ENCODE results near the gene FXR2. TPM values are rescaled to one million over a fixed set of nuclear protein-coding genes. Genes with fewer than 3 reads are reported as not detected.
A peak's percentile ranks its signal among the peaks of the same experiment; 100 is the strongest.

The FXR2 gene
- total and polyA plus RNA-seq, 9 of the 15 experiments (the other 6 are each of a cell fraction or from before 2014, with no cell fraction given), result 2.0 to 49.3 (median 24.5) TPM

DNA sequence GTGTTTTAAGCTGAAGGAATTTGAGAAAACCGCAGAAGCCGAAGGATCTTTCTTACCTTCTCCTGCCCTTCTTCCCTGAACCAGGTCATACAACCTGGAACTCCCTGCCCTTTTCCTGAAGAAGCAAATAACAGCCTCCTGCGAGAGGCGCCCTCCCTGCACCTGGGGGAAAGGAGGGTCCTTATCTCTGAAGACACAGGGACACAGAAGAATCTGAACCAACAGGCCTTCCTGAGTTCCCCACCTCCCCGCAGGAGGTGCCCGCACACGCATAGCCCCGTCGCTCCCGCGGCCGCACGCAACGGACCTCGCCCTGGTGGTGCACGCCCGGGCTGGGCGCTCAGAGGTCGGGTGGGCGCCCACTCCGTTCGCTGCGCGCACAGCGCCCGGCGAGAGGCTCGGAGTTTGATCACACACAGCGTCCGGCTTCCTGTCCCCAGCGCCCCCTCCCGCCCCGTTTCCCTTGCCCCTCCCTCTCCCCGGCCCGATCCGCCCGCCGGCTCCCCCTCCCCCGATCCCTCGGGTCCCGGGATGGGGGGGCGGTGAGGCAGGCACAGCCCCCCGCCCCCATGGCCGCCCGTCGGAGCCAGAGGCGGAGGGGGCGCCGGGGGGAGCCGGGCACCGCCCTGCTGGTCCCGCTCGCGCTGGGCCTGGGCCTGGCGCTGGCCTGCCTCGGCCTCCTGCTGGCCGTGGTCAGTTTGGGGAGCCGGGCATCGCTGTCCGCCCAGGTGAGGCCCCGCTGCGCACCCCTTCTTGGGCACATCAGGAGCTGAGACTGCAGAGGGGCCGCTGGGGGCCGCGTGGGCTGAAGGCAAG lies 65.9 kb downstream of the FXR2 start, which contains the start of gene TNFSF12 (continued):
- TF ChIP-seq ETV6 (IDR thresholded peaks at IDR 0.05; ENCODE audit: borderline replicate concordance in 1 of 2, low read depth in 2 of 2, low read length in 1 of 2), result no peak
- no peak for TF ChIP-seq ETV6 (CRISPR knock-in tag; IDR thresholded peaks at IDR 0.05; ENCODE audit: borderline replicate concordance)
- TF ChIP-seq, protein P1, sequence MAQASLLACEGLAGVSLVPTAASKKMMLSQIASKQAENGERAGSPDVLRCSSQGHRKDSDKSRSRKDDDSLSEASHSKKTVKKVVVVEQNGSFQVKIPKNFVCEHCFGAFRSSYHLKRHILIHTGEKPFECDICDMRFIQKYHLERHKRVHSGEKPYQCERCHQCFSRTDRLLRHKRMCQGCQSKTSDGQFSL (CRISPR knock-in tag; IDR thresholded peaks at IDR 0.05), result no peak
- TF ChIP-seq, protein P1 (tag; IDR thresholded peaks at IDR 0.05), result no peak
- no peak for TF ChIP-seq RBM17 (IDR thresholded peaks at IDR 0.05; ENCODE audit: borderline replicate concordance, low read depth, low read length)
- peak; percentile 55 for TF ChIP-seq HNRNPLL (IDR thresholded peaks at IDR 0.05; ENCODE audit: low read depth, low read length, poor library complexity, severe bottlenecking)
- no peak for TF ChIP-seq HDAC6 (IDR thresholded peaks at IDR 0.05; ENCODE audit: low read depth, low read length)
- TF ChIP-seq ZNF79 (CRISPR knock-in tag; IDR thresholded peaks at IDR 0.05; ENCODE audit: low read depth), result no peak
- TF ChIP-seq HES1 (IDR thresholded peaks at IDR 0.05; ENCODE audit: low read depth), result no peak
- TF ChIP-seq, protein P2, sequence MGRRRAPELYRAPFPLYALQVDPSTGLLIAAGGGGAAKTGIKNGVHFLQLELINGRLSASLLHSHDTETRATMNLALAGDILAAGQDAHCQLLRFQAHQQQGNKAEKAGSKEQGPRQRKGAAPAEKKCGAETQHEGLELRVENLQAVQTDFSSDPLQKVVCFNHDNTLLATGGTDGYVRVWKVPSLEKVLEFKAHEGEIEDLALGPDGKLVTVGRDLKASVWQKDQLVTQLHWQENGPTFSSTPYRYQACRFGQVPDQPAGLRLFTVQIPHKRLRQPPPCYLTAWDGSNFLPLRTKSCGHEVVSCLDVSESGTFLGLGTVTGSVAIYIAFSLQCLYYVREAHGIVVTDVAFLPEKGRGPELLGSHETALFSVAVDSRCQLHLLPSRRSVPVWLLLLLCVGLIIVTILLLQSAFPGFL (CRISPR knock-in tag; IDR thresholded peaks at IDR 0.05), result no peak
- no peak for TF ChIP-seq ZC3H4 (CRISPR knock-in tag; IDR thresholded peaks at IDR 0.05; ENCODE audit: borderline replicate concordance)
- no peak for TF ChIP-seq ASH1L (IDR thresholded peaks at IDR 0.05; ENCODE audit: borderline replicate concordance, low read depth, partially characterized antibody)
- TF ChIP-seq RBBP5 (IDR thresholded peaks at IDR 0.05; ENCODE audit: borderline replicate concordance, insufficient read depth, low read length, poor library complexity, severe bottlenecking), result no peak
- no peak for TF ChIP-seq ZNF668 (CRISPR knock-in tag; IDR thresholded peaks at IDR 0.05)
- no peak for TF ChIP-seq FOXJ3 (CRISPR knock-in tag; IDR thresholded peaks at IDR 0.05)
- TF ChIP-seq ZNF717 (CRISPR knock-in tag; IDR thresholded peaks at IDR 0.05), result no peak
- peak; percentile 17 for TF ChIP-seq TAF1 (IDR thresholded peaks at IDR 0.05; ENCODE audit: control insufficient read depth, extremely low read depth, insufficient read depth, low read length, severe bottlenecking)
- TF ChIP-seq RFX1 (IDR thresholded peaks at IDR 0.05), result no peak
- TF ChIP-seq, protein P3, sequence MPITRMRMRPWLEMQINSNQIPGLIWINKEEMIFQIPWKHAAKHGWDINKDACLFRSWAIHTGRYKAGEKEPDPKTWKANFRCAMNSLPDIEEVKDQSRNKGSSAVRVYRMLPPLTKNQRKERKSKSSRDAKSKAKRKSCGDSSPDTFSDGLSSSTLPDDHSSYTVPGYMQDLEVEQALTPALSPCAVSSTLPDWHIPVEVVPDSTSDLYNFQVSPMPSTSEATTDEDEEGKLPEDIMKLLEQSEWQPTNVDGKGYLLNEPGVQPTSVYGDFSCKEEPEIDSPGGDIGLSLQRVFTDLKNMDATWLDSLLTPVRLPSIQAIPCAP (CRISPR knock-in tag; IDR thresholded peaks at IDR 0.05; ENCODE audit: borderline replicate concordance), result no peak
- TF ChIP-seq NONO (IDR thresholded peaks at IDR 0.05; ENCODE audit: low read depth in 2 of 2, low read length in 1 of 2), result no peak
- TF ChIP-seq CBX3 (IDR thresholded peaks at IDR 0.05; ENCODE audit: borderline replicate concordance in 1 of 2, low read length in 2 of 2), result no peak
- TF ChIP-seq ZNF766 (CRISPR knock-in tag; conservative IDR thresholded peaks at IDR 0.05), result no peak
- no peak for TF ChIP-seq MAX (CRISPR knock-in tag; IDR thresholded peaks at IDR 0.05)

All from K562 (cell line).